OCI-LY3 (cell line): Measurements from ENCODE around the gene IMPDH2.

ENCODE experiments used
- H2AFZ ChIP-seq: fragments of 200-600, 300-600 bp; shearing (Covaris generic); 2 replicates; pipeline ENCODE4 v1.6.0; 2014; ENCODE audit warnings: antibody characterized with exemption, low read depth, low read length
- H3K27ac ChIP-seq: fragments of 200-600, 300-600 bp; sonication (generic); 2 replicates; pipeline ENCODE4 v1.5.1; 2014; ENCODE audit warnings: mild to moderate bottlenecking, low read length, moderate library complexity, mixed read lengths
- H3K27me3 ChIP-seq: fragments of 200-600, 300-600 bp; sonication (generic); 2 replicates; pipeline ENCODE4 v1.6.1; 2014; ENCODE audit warnings: low read depth, low read length, mixed read lengths
- H3K36me3 ChIP-seq: fragments of 200-600, 300-600 bp; sonication (generic); replicated peaks from 2 replicates; pipeline ENCODE3; 2014; ENCODE audit warnings: low read depth, low read length, mixed read lengths
- H3K4me1 ChIP-seq: fragments of 300-600, 200-600 bp; sonication (generic); 2 replicates; pipeline ENCODE4 v1.6.1; 2014; ENCODE audit warnings: low read length, mixed read lengths
- H3K4me2 ChIP-seq: fragments of 200-600, 300-600 bp; sonication (generic); 2 replicates; pipeline ENCODE4 v1.6.1; 2014; ENCODE audit warnings: low read length, mixed read lengths
- H3K4me3 ChIP-seq: fragments of 300-600, 200-600 bp; sonication (generic); 2 replicates; pipeline ENCODE4 v1.5.1; 2014; ENCODE audit warnings: antibody characterized with exemption, mild to moderate bottlenecking, low read length, moderate library complexity
- H3K79me2 ChIP-seq: fragments of 300-600, 200-600 bp; shearing (Covaris generic); 2 replicates; pipeline ENCODE4 v1.6.1; 2014; ENCODE audit warnings: mild to moderate bottlenecking, low read length, mixed read lengths
- H3K9ac ChIP-seq: fragments of 300-600, 200-600 bp; shearing (Covaris generic); 2 replicates; pipeline ENCODE4 v1.6.0; 2014; ENCODE audit warnings: mild to moderate bottlenecking, low read length, moderate library complexity
- H3K9me3 ChIP-seq: fragments of 200-600, 300-600 bp; shearing (Covaris generic); 2 replicates; pipeline ENCODE4 v1.6.1; 2014; ENCODE audit warnings: low read length, mixed read lengths; ENCODE audit not compliant: insufficient read depth
- H4K20me1 ChIP-seq: fragments of 200-600, 300-600 bp; sonication (generic); 2 replicates; pipeline ENCODE4 v1.6.1; 2016; ENCODE audit warnings: low read length, mixed read lengths; ENCODE audit not compliant: insufficient read depth
- CTCF ChIP-seq: fragments of 200-600, 300-600 bp; sonication (generic); IDR thresholded peaks from 2 replicates; pipeline ENCODE4 v1.5.1; 2014; ENCODE audit warnings: antibody characterized with exemption, low read length, low read depth
- EZH2phosphoT487 ChIP-seq: fragments of 200-600 bp; shearing (Covaris generic); IDR thresholded peaks from 2 replicates; pipeline ENCODE4 v1.6.1; 2018; ENCODE audit warnings: antibody characterized with exemption, mixed run types, low read depth

IMPDH2 gene

DNA sequence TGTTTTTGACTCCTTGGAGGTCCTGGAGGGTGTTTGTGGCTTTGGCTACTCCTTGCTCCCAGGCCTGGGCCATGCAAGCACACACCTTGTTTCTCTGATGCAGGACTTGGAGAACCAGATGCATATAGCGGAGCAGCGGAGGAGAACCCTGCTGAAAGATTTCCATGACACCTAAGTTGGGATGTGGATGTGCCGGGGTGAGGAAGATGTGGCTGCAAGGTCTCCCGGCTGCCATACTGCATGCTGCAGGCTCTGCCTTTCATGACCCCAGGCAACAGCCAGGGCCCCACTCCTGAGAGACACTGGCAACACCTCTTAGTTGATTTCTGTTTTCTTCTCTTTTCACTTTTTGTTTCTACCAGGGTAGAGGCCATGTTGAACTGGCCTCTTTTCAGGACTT, 46.1 kb downstream of the IMPDH2 start:
- TF ChIP-seq CTCF (no peak), EZH2phosphoT487 (no peak)
- H4K20me1 ChIP-seq = no peaks in the 10 kb centered on the region; the same call in 1 of the 2 replicates
- H3K27ac ChIP-seq = no peak overlapping the region
- no peaks in the 10 kb centered on the region for H3K9me3 ChIP-seq
- H3K9ac ChIP-seq = no peak overlapping the region
- no peak overlapping the region for H2AFZ ChIP-seq
- peaks cover 56% of the 10 kb centered on the region for H3K36me3 ChIP-seq
- no peak overlapping the region for H3K4me3 ChIP-seq
- H3K4me1 ChIP-seq = no peaks in the 10 kb centered on the region
- no peaks in the 10 kb centered on the region for H3K79me2 ChIP-seq
- H3K27me3 ChIP-seq = no peaks in the 10 kb centered on the region
- no peak overlapping the region for H3K4me2 ChIP-seq

DNA sequence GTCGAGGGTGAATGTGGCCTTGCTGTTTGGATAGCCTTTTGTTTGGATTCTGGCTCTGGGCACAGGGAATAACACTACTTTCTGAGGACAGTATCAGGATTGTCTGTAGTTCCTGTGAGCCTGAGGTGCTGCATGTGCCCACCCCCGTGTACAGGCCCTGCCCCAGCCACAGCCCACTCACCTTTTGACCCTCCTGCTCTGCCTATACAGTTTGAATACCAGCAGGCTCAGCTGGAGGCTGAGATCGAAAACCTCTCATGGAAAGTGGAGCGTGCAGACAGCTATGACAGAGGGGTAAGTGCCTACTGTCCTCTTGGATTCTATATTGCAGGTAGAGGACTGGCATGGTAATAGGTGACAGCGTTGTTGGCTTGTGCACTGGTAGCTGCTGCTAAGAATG, 46.5 kb downstream of the IMPDH2 start:
- Histone ChIP-seq H3K27me3 (no peaks in the 10 kb centered on the region), H3K27ac (no peak overlapping the region), H3K9ac (no peak overlapping the region), H3K9me3 (no peaks in the 10 kb centered on the region), H4K20me1 (no peaks in the 10 kb centered on the region; the same call in 1 of the 2 replicates), H3K79me2 (no peaks in the 10 kb centered on the region), H3K36me3 (peaks cover 60% of the 10 kb centered on the region), H3K4me1 (no peaks in the 10 kb centered on the region), H3K4me3 (no peak overlapping the region), H3K4me2 (no peak overlapping the region), H2AFZ (no peak overlapping the region)
- TF ChIP-seq EZH2phosphoT487 (no peak), CTCF (no peak)

DNA sequence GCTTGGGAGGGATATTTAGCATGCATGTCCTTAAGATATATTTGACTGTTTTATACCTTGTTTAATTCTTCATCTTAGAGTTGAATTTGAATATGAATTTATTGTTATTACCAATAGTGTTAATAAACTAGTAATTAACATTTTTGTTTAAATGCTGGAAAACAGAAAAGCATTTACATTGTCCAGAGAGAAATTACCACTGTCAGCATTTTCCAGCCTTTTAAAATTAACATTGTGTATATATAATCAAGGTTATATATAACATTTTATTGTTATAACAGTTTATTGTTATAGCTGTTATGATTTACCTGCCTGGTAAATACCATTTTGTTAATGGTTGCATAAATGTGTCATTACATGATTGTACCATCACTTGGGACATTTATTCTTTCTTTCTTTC, 47.2 kb downstream of the IMPDH2 start:
- H3K9ac ChIP-seq = no peak overlapping the region
- no peak overlapping the region for H3K27ac ChIP-seq
- no peaks in the 10 kb centered on the region for H3K79me2 ChIP-seq
- no peak overlapping the region for H2AFZ ChIP-seq
- H4K20me1 ChIP-seq = no peaks in the 10 kb centered on the region; the same call in 1 of the 2 replicates
- TF ChIP-seq CTCF (no peak), EZH2phosphoT487 (no peak)
- H3K4me1 ChIP-seq = no peaks in the 10 kb centered on the region
- H3K27me3 ChIP-seq = no peaks in the 10 kb centered on the region
- no peak overlapping the region for H3K4me3 ChIP-seq
- no peak overlapping the region for H3K4me2 ChIP-seq
- peaks cover 62% of the 10 kb centered on the region for H3K36me3 ChIP-seq
- H3K9me3 ChIP-seq = no peaks in the 10 kb centered on the region

DNA sequence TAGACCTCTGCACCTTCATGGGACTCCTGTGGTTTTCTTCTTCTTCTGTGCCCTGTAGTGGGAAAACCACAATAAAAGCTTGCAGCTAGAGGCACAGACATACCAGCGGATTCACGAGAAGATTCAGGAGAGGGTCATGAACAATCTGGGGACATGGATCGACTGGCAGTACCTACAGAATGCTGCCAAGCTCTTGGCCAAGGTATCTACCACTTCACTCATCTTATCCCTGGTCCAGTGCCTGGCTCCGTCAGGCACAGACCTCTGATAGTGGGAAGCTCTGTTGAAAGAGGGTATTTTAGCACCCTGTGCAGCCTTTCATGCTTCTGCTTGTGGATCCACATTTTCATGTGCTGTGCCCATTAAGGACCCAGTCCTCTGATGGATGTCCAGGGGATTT, 48.9 kb downstream of the IMPDH2 start:
- Histone ChIP-seq H3K4me3 (no peak overlapping the region), H3K27me3 (no peaks in the 10 kb centered on the region), H3K9me3 (no peaks in the 10 kb centered on the region), H2AFZ (no peak overlapping the region), H3K4me2 (no peak overlapping the region), H3K9ac (no peak overlapping the region), H3K79me2 (no peaks in the 10 kb centered on the region), H3K36me3 (peaks cover 65% of the 10 kb centered on the region), H3K4me1 (no peaks in the 10 kb centered on the region), H4K20me1 (no peaks in the 10 kb centered on the region; the same call in 1 of the 2 replicates), H3K27ac (no peak overlapping the region)
- TF ChIP-seq CTCF (no peak), EZH2phosphoT487 (no peak)
